ENCODE data around the gene FANCB. TPM values are rescaled to one million over a fixed set of nuclear protein-coding genes. Genes with fewer than 3 reads are reported as not detected.

Gene FANCB
- total RNA-seq, 2 experiments from 2014 or later, result 1.5 to 1.6 TPM

GRCh38 chrX:14875624-14876023 is 2.8 kb upstream of the FANCB start:
- no peak for DNase-seq
- intact Hi-C loops (cut with DNase I, micrococcal nuclease), result loop anchor here in 1 of 2 experiments (10.0 kb wide), 2 partner anchors 859 to 1989 kb away; partner anchors contain the start of gene CA5B

DNA sequence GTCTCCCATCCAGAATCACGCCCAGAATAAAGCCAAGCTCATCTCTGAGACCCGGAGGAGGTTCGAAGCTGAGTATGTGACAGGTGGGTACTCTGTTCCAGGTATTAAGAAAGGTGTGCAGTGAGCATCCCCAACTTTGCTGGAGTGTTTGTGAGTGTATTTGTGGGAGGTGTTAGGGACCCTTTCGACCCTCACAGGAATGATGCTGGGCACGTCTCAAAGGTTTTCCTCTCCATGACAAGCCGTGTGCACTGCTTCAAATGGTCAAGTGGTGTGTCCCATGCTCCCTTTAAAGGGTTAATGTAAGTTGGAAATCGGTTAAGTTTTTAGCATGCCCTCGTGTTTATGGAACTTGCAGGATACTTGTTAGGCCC is 794 bp upstream of the FANCB start:
- DNase-seq (no peak), ATAC-seq (ENCODE audit: poor library complexity) (no peak)
- peak overlapping the region; percentile 71 to 72 for H3K27ac ChIP-seq (ENCODE audit: low read depth in 1 of 2, low read length in 2 of 2)
- H3K9me3 ChIP-seq (ENCODE audit: control insufficient read depth in 1 of 2, insufficient read depth in 1 of 2, low read length in 2 of 2), result no peaks in the 10 kb centered on the region
- no peak for TF ChIP-seq CTCF (IDR thresholded peaks at IDR 0.05)
- CTCF ChIA-PET, result no interaction called here
- H3K36me3 ChIP-seq (ENCODE audit: insufficient read depth, low read length), result no peaks in the 10 kb centered on the region
- Mint-ChIP-seq H3K4me1 (ENCODE audit: low read depth) (peaks cover 8% of the 10 kb centered on the region), H3K27me3 (no peaks in the 10 kb centered on the region), H3K4me3 (peak overlapping the region; percentile 93), H3K9me3 (no peaks in the 10 kb centered on the region), H3K36me3 (ENCODE audit: low read depth) (peaks cover 9% of the 10 kb centered on the region), H3K27ac (peak overlapping the region; percentile 91)
- H3K4me3 ChIP-seq (ENCODE audit: low read length), result peak overlapping the region; percentile 85
- POLR2A ChIA-PET, result interaction anchor here (0.7 kb wide), 1 partner anchor 846 kb away, joined by 3 read pairs; no protein-coding TSS in a partner anchor
- H3K27me3 ChIP-seq (ENCODE audit: control insufficient read depth in 1 of 2, insufficient read depth in 2 of 2, low read length in 2 of 2), result no peaks in the 10 kb centered on the region
- intact Hi-C loops (cut with DNase I, micrococcal nuclease), result loop anchor here (5.0 to 10.0 kb wide), 5 partner anchors 464 to 1991 kb away; partner anchors contain the start of genes CA5B (in 1 of the 2), GEMIN8 (in 1 of the 2) and PIGA (in 1 of the 2)
- H3K4me1 ChIP-seq (ENCODE audit: insufficient read depth, low read length), result peaks cover 7% of the 10 kb centered on the region

More at GRCh38 chrX:14875624-14876023, 2.8 kb upstream of the FANCB start:
- Mint-ChIP-seq H3K27me3 (no peaks in the 10 kb centered on the region), H3K9me3 (no peaks in the 10 kb centered on the region), H3K27ac (no peak overlapping the region), H3K4me3 (no peak overlapping the region), H3K4me1 (ENCODE audit: low read depth) (peaks cover 13% of the 10 kb centered on the region), H3K36me3 (ENCODE audit: low read depth) (peaks cover 9% of the 10 kb centered on the region)
- H3K4me1 ChIP-seq (ENCODE audit: insufficient read depth, low read length), result peaks cover 7% of the 10 kb centered on the region
- ChIA-PET POLR2A (no interaction called here), CTCF (no interaction called here)
- ATAC-seq (ENCODE audit: poor library complexity), result no peak
- H3K4me3 ChIP-seq (ENCODE audit: low read length), result no peak overlapping the region
- no peaks in the 10 kb centered on the region for H3K27me3 ChIP-seq (ENCODE audit: control insufficient read depth in 1 of 2, insufficient read depth in 2 of 2, low read length in 2 of 2)
- H3K27ac ChIP-seq (ENCODE audit: low read depth in 1 of 2, low read length in 2 of 2), result no peak overlapping the region
- H3K9me3 ChIP-seq (ENCODE audit: control insufficient read depth in 1 of 2, insufficient read depth in 1 of 2, low read length in 2 of 2), result no peaks in the 10 kb centered on the region
- TF ChIP-seq CTCF (IDR thresholded peaks at IDR 0.05), result no peak
- no peaks in the 10 kb centered on the region for H3K36me3 ChIP-seq (ENCODE audit: insufficient read depth, low read length)

- peak overlapping the region; percentile 14 for H3K27ac Mint-ChIP-seq
- peak overlapping the region; percentile 85 for H3K4me3 ChIP-seq (ENCODE audit: low read length)
Measured at GRCh38 chrX:14872355-14872754, 514 bp downstream of the FANCB start.

More at GRCh38 chrX:14872355-14872754, 514 bp downstream of the FANCB start:
- H3K9me3 Mint-ChIP-seq, result no peaks in the 10 kb centered on the region
- H3K4me3 Mint-ChIP-seq, result peak overlapping the region; percentile 93
- no peaks in the 10 kb centered on the region for H3K36me3 ChIP-seq (ENCODE audit: insufficient read depth, low read length)
- TF ChIP-seq CTCF (IDR thresholded peaks at IDR 0.05), result no peak
- no peaks in the 10 kb centered on the region for H3K9me3 ChIP-seq (ENCODE audit: control insufficient read depth in 1 of 2, insufficient read depth in 1 of 2, low read length in 2 of 2)
- DNase-seq (peak in 1 of 14 experiments; percentile 3), ATAC-seq (ENCODE audit: poor library complexity) (no peak)
- intact Hi-C loops (cut with DNase I, micrococcal nuclease), result loop anchor here (5.0 to 10.0 kb wide), 5 partner anchors 465 to 1992 kb away; partner anchors contain the start of genes CA5B (in 1 of the 2), GEMIN8 (in 1 of the 2) and PIGA (in 1 of the 2)
- H3K27me3 Mint-ChIP-seq, result no peaks in the 10 kb centered on the region
- ChIA-PET CTCF (no interaction called here), POLR2A (no interaction called here)
- peaks cover 8% of the 10 kb centered on the region for H3K4me1 Mint-ChIP-seq (ENCODE audit: low read depth)
- H3K4me1 ChIP-seq (ENCODE audit: insufficient read depth, low read length), result peaks cover 7% of the 10 kb centered on the region
- H3K36me3 Mint-ChIP-seq (ENCODE audit: low read depth), result peaks cover 6% of the 10 kb centered on the region
- no peaks in the 10 kb centered on the region for H3K27me3 ChIP-seq (ENCODE audit: control insufficient read depth in 1 of 2, insufficient read depth in 2 of 2, low read length in 2 of 2)
- H3K27ac ChIP-seq (ENCODE audit: low read depth in 1 of 2, low read length in 2 of 2), result peak overlapping the region in 1 of 2 donors; percentile 64
